Amygdala (tissue), 56 donors: ENCODE results near the gene MMAB.

Source experiments
- DNase-seq, 56 donors: peaks; one replicate each; lab custom pipeline; 2025; lab: John Stamatoyannopoulos, UW

The MMAB gene

DNA sequence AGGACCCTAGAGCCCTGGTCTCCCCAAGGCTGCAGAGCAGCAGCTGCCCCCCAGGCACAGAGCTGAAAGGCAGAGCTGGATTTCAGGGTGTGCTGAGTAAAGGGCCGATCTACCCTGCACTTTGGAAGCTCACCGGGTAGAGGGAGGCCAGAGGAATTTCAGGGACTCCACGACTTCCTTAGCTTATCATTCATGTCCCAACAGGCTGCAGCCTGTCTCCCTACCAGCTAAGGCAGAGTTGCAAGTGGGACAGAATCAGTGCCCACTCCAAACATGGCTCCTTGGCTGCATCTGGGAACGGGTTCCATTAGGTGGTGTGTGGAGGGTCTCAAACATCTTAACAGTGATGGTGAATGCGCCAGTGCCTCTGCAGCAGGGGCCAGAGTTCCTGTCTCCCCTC is 27.5 kb downstream of the MMAB start:
- DNase-seq = no peak

GRCh38 chr12:109544955-109545531 is 28.3 kb downstream of the MMAB start:
- no peak for DNase-seq

DNA sequence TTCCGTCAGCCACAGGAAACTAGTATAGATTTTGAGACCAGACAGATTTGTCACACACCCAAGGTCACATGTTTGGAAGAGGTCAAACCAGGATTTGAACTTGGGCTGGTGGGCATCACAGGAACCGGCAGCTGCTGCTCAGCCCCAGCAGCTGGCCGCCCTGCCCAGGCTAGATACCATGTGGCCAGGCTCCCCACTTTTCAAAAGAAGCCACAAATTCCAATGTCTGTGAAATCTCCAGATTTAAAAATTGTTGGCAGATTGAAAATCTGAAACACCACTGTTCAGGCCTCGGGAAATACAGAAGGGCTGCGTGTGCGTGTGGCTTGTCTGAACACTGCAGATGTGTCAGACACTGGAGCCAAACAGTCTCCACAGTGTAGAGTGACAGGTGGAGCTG is 30.4 kb downstream of the MMAB start:
- no peak for DNase-seq

DNA sequence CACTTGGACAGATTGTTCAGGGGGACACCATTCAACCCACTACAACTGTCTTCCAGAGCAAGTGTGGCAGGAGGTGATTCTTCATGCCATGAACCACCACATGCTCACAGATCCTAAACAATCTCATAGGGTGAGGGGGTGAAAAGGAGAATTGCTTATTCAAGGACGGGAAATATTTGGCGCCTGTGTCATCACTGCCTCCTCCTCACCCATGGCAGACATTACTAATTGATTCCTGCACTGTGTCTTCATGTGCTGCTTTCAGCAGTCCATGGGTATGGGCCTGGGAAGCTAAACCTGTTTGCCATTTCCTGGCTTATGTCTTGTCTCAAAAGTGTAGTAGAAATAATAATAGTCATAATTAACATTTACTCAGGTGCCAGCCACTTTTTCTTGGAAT is 31.3 kb downstream of the MMAB start:
- no peak for DNase-seq

DNA sequence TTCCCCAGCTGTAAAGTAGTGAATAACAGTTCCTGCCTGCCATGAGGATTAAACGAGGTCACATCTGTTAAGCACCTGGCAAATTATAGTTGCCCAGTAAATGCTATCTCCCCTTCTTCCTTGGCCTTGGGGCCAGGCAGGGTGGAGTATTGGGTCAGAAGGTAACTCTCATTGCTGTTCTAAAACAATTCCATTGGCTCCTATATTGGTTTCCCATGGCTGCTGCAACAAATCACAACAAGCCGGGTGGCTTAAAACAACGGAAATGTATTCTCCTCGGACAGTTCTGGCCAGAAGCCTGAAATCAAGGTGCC is 31.9 kb downstream of the MMAB start:
- DNase-seq = no peak

GRCh38 chr12:109540526-109541412 is 32.5 kb downstream of the MMAB start:
- peak in 17 of 56 donors; percentile 4 to 61 (median 21) for DNase-seq

- DNase-seq = no peak
Observed at GRCh38 chr12:109539508-109539907, 33.8 kb downstream of the MMAB start.

GRCh38 chr12:109538191-109538863 is 35.0 kb downstream of the MMAB start:
- no peak for DNase-seq

- DNase-seq = no peak
Observed at GRCh38 chr12:109537136-109537535, 36.2 kb downstream of the MMAB start.

DNA sequence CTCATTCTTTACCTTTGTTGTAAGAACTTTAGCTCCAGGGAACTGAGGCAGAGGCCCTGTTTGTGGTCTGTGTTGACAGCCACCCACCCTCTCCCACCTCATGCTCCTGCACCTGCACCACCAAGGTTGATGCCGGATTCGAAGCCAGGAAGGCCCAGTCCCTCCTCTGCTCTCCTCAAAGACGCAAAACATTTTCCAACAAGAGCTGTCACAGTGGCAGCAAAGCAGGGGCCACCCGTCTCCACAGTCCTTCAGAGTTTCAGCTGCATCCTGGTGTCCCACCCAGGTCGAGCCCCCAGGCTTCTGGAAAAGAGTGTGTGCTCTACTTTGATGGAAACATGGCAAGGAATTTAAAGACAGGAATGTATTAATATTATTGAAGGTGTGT is 37.4 kb downstream of the MMAB start:
- DNase-seq = no peak

DNA sequence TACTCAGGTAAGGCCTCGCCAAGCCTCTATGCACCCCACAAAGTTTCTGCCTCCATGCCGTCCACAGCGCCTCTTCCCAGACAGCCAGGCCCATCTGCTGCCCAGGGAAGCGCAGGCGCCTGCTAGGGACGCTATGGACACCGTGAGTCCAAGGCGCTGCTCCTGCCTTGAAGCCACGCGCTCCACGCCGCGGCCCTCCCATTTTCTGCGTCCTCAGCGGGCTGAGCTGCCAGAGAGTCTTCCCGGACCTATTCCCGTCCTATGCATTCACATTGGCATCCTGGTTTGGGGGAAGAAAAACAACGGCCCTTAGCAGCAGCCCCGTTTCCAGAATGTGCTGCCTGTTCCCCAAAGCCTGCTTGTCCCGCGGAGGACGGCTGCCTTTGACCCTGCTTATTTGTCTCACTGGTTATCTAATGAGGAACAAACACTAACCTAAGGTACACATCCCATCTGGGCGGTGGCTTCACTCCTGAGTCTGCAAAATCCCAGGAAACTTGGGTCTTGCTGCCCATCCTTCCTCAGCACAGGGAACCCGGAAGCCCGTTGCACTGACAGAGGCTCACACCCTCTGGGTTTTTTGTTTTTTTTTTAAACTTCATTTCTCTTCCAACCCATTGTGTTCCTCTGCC is 38.0 kb downstream of the MMAB start:
- DNase-seq = no peak

DNA sequence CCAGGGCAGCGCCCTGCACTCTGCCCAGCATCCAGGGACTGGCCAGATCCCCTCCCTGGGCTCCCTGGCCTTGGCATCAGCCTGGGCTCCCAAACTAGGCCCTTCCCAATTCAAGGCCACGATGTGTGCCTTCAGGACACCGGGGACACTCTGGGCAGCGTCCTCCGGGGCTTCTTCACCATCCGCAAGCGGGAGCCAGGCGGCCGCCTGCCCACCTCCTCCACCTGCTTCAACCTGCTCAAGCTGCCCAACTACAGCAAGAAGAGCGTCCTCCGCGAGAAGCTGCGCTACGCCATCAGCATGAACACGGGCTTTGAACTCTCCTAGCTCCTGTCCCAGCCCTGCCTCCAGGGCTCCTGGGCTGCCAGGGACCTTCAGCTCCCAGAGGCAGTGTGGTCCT is 38.8 kb downstream of the MMAB start:
- no peak for DNase-seq

GRCh38 chr12:109533487-109533740 is 39.9 kb downstream of the MMAB start:
- no peak for DNase-seq

GRCh38 chr12:109532721-109533486 is 40.4 kb downstream of the MMAB start:
- no peak for DNase-seq

GRCh38 chr12:109531411-109531810 is 41.9 kb downstream of the MMAB start:
- DNase-seq = no peak

DNA sequence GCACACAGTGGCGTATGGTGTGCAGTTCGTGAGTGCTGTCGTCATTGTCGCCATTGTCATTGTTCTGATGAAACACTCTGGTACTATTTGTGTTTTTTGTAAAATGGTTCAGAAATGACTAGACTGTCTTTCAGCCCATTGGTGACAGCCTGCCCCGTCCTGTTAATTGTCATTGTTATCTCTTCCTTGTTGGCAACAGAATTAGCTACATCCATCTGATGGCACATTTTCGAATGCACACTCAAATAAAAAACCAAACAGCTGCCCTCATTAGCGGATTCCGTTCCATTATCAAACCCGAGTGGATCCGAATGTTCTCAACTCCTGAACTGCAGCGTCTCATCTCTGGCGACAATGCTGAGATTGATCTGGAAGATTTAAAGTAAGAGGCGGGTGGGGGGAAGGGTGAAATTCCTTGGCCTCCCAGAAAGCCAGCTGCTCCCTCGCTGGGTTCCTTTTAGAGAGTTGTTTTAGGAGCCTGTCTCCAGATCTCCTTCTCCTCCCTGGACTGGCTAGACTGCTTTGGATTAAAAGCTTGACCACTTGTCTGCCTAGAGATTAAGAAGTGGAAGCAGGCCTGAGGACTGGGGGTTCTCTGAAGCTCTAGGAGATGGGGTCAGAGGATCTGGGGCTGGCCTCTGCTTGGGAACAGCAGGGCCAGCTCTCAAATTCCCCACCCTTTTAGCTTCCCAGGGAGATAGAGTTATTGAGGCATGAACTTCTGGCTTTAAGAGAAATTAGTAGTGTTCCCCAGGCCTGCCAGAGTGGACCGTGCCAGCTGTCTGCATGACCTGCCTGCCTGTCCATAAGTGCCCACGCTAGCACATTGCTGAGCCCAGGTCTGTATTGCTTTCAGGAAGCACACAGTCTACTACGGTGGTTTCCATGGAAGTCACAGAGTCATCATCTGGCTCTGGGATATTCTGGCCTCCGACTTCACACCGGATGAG is 43.3 kb downstream of the MMAB start:
- DNase-seq = peak in 7 of 56 donors; percentile 10 to 30 (median 19)

- DNase-seq = no peak
Observed at GRCh38 chr12:109527489-109528123, 45.7 kb downstream of the MMAB start.

DNA sequence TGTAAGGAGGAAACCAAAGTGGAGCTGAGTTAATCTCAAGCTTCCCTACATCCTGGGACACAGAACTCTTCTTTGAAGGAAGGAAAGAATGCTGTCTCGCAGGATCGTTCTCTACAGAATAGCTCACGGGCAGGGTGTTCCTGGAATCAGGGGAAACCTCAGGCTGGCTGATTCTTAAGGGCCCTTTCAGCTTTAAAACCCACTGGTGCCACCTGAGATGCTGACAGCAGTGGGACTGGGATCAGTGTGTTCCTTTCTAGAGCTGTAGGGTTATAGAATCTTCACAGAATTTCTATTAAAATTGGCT is 48.1 kb downstream of the MMAB start:
- DNase-seq = no peak

DNA sequence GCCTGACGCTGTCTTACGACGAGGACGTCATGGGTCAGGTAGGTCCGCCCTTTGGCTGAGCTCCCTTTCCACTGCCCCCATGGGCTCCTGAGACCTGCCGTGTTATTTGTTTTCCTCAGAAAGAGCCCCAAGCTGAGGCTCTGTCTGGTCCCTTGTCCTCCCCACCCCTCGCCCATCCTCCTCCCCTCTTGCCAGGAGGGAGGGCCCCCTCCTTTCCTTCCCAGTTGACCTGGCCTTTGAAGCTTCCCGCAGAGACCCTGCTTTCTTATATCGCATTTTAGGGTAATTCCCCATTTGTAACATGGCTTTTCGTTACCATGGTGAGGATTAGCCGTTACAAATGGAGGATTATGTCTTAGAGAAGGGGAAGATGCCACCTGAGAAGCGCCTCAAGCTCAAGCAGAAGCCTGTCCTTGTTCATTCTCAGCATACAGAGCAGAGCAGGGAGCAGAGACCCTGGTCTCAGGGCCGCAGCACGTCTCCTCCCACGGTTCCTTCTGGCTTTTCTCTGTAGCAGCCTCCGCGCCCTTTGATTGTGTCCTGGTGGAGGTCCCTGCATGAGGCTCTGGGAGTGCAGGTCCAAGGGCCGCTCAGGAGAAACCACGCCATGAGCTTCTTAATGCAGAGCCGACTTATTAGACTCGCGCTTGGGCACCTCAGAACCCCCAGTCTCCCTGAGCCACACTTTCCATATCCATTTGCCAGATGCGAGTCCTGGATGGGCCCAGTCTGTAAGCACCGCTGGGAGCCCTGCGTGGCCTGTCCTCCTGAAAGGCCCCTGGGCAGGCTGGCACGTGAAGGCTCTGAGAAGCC is 48.6 kb downstream of the MMAB start:
- no peak for DNase-seq
